Measurements from ENCODE around the gene HOXD3. TPM values are rescaled to one million over a fixed set of nuclear protein-coding genes. Genes with fewer than 3 reads are reported as not detected.

HOXD3 gene
- total and polyA plus RNA-seq, 9 of the 15 experiments (the other 6 are each of a cell fraction or from before 2014, with no cell fraction given): not detected

GRCh38 chr2:176151442-176152287, 5.4 kb upstream of the HOXD3 start, which contains the start of gene HOXD4:
Gene HOXD4, plus strand, starts transcription at chr2:176151550. Its CDS starts 84 bp downstream, at chr2:176151634.
- ChIA-PET CTCF (ENCODE audit: low intra/inter-chr PET ratio) (no interaction called here), POLR2A (interaction anchor here (0.5 kb wide), 1 partner anchor 19 kb away, joined by 3 read pairs; no protein-coding TSS in a partner anchor)
- in situ Hi-C loops (cut with MboI) (no loop called here), intact Hi-C loops (cut with micrococcal nuclease) (no loop called here)
- H3K79me2 ChIP-seq (ENCODE audit: control insufficient read depth, insufficient read depth, low read length): no peaks in the 10 kb centered on the region
- H4K20me1 ChIP-seq (replicated peaks; ENCODE audit: control insufficient read depth, insufficient read depth, low read length): no peaks in the 10 kb centered on the region
- peak in 2 of 4 experiments; percentile 35 to 48 for DNase-seq (ENCODE audit: extremely low read depth in 1 of 4, low spot score in 3 of 4)
- peaks cover 71 to 78% of the 10 kb centered on the region in 2 experiments for H3K27me3 ChIP-seq (ENCODE audit: control insufficient read depth in 2 of 2, insufficient read depth in 2 of 2, low read length in 2 of 2)
- no peak within 1 kb of the TSS for H3K9ac ChIP-seq (ENCODE audit: insufficient read depth in 1 of 2, low read depth in 2 of 2, low read length in 2 of 2)
- ATAC-seq: peak; percentile 24; the same call in 1 of the 3 replicates
- H3K9me1 ChIP-seq (ENCODE audit: control insufficient read depth, insufficient read depth, low read length): no peaks in the 10 kb centered on the region
- no peak within 1 kb of the TSS for H3K4me2 ChIP-seq (ENCODE audit: insufficient read depth, low read length)
- H3K4me1 ChIP-seq (replicated peaks in 1 of 2; ENCODE audit: control insufficient read depth in 2 of 2, insufficient read depth in 2 of 2, low read length in 2 of 2): peaks cover 0 to 10% of the 10 kb centered on the region in 2 experiments; a peak in 1 of 5 replicates
- H3K27ac ChIP-seq (ENCODE audit: extremely low read depth, low read depth, low read length): no peak within 1 kb of the TSS
- no peak for FAIRE-seq
- no peaks in the 10 kb centered on the region for H3K36me3 ChIP-seq (ENCODE audit: control insufficient read depth, insufficient read depth, low read length)
- H3K9me3 ChIP-seq (replicated peaks; ENCODE audit: control insufficient read depth, insufficient read depth, low read depth, low read length): no peaks in the 10 kb centered on the region
- whole genome bisulfite sequencing (ENCODE audit: insufficient coverage, low coverage, missing lambda C conversion rate): 4% methylated on average over 49 of the region's 55 CpGs
- no peak within 1 kb of the TSS for H2AFZ ChIP-seq (ENCODE audit: low read depth, low read length)
- no peak within 1 kb of the TSS for H3K4me3 ChIP-seq
- BruUV-seq (replicated peaks): no TSS peak
- TF ChIP-seq MEF2D (tag; conservative IDR thresholded peaks at IDR 0.05; ENCODE audit: low read depth): no peak
- peak; percentile 75; the same call in 1 of the 2 replicates for TF ChIP-seq EZH2 (IDR thresholded peaks at IDR 0.05; ENCODE audit: borderline replicate concordance, low read depth, low read length)
- no peak for TF ChIP-seq PHF20 (IDR thresholded peaks at IDR 0.05; ENCODE audit: partially characterized antibody)
- TF ChIP-seq USF1 (CRISPR knock-in tag; IDR thresholded peaks at IDR 0.05): peak; percentile 62; the same call in 1 of the 2 replicates
- TF ChIP-seq RAD51 (IDR thresholded peaks at IDR 0.05; ENCODE audit: borderline replicate concordance, low read depth): peak; percentile 41; the same call in 1 of the 2 replicates
- no peak for TF ChIP-seq RBM39 (optimal IDR thresholded peaks at IDR 0.05; ENCODE audit: low read depth, low read length)
- TF ChIP-seq SMAD4 (CRISPR knock-in tag; conservative IDR thresholded peaks at IDR 0.05): no peak
- no peak for TF ChIP-seq SMARCB1 (IDR thresholded peaks at IDR 0.05; ENCODE audit: insufficient read length, low read depth)
- TF ChIP-seq PRDM10 (IDR thresholded peaks at IDR 0.05; ENCODE audit: partially characterized antibody): no peak
- no peak for TF ChIP-seq DPF2 (IDR thresholded peaks at IDR 0.05)
- peak; percentile 74 for TF ChIP-seq USF2 (CRISPR knock-in tag; IDR thresholded peaks at IDR 0.05)
- TF ChIP-seq PHF21A (IDR thresholded peaks at IDR 0.05; ENCODE audit: borderline replicate concordance, low read depth): no peak
- no peak for TF ChIP-seq SMAD3 (CRISPR knock-in tag; conservative IDR thresholded peaks at IDR 0.05)
- no peak for TF ChIP-seq THRA (IDR thresholded peaks at IDR 0.05)

Data from K562 (cell line).